NOMO-1 treated with DMSO at 0.1 percent for 48 hours (cell line): ENCODE data around the gene SLC6A18.
A peak's percentile ranks its signal among the peaks of the same experiment; 100 is the strongest.

Experiments used
- DNase-seq: peaks from one replicate; lab custom pipeline; 2025; ENCODE audit not compliant: unreplicated experiment; lab: John Stamatoyannopoulos, UW

SLC6A18 gene

DNA sequence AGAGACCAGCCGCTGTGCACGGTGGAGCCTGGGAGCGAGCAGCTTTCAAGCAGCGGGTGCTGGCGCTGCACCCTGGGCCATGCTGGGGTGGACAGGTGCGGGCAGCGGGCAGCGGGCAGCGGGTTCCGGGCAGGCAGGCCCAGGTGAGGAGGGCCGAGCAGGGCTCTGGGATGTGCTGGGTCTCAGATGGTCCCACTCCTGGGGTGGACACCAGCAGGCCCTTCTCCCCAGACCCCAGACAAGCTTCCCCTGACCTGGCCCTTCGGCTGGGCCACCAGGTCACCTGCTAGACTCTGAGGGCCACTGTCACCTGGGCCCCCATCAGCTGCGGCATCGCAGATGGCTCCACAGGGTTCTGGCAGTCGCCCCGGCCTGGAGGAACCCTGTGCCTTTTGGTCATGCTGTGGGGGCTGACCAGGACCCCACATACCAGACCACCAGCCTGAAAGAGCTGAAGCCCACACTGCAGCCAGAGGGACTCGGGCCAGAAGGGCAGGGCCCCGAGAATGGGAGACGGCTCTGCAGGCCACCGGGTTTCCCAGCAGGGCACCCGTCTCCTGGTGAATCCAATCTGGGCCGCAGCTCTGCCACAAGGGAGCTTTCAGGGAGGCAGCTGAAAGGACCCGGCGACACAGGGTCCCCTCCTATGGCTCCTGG, 21.7 kb upstream of the SLC6A18 start:
- DNase-seq: no peak

DNA sequence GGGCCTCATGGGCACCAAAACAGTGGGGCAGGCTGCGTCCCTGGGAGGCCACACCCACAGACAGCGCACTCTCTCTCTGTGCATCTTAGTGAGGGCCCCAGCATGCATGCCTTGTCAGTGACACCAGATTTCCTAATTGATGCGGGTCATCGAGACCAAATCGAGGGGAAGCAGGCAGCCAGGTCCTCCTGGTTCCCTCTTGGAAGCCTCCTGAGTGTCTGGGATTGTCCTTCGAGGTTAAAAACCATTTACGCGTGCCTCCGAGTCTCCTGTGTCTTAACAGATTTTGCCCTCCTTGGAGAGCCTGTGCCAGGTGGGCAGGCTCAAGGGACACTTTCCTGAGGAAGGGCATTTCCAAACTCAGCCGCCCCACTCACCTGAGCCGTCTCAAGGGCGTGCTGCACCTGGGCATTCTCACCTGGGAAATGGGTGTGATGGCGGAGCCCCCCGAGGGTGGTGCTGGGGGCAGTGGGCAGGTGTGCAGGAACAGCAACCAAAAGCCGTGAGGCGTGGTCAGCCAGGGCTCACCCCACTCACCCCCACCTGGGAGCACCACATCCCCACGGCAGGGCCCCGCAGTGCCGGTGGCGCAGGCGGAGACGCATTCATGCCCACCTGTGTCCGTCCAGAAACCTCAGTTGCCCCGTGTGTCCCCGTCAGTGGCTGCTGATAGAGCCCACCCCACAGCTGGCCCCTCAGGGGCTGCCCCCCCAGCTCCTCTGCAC, 21.1 kb upstream of the SLC6A18 start:
- no peak for DNase-seq

DNA sequence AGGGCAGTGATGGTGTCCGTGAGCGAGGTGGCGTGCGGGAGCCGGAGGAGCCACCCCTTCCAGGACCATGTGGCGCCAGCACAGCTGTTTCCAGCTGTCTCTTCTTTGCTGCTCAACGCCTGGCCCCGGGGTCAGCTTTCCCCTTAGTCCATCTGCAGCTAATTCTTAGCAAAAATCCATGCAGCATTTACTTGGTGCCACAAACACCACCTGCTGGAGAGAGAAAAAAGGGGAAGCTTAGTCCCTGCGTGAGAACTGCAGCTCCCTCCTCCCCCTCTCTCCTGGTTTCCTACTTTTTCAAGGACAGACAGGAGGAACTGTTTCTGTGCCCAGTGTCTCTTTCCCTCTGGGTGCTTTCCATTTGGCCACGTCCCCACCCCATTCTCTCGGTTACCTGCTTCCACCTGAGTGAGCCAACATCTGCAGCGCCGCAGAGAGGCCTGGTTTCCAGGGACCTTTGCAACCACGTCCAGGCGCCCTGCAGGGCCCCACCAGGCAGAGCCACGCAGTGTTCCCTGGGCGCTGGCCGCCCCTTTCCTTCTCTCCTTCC, 20.4 kb upstream of the SLC6A18 start:
- peak; percentile 76 for DNase-seq

DNA sequence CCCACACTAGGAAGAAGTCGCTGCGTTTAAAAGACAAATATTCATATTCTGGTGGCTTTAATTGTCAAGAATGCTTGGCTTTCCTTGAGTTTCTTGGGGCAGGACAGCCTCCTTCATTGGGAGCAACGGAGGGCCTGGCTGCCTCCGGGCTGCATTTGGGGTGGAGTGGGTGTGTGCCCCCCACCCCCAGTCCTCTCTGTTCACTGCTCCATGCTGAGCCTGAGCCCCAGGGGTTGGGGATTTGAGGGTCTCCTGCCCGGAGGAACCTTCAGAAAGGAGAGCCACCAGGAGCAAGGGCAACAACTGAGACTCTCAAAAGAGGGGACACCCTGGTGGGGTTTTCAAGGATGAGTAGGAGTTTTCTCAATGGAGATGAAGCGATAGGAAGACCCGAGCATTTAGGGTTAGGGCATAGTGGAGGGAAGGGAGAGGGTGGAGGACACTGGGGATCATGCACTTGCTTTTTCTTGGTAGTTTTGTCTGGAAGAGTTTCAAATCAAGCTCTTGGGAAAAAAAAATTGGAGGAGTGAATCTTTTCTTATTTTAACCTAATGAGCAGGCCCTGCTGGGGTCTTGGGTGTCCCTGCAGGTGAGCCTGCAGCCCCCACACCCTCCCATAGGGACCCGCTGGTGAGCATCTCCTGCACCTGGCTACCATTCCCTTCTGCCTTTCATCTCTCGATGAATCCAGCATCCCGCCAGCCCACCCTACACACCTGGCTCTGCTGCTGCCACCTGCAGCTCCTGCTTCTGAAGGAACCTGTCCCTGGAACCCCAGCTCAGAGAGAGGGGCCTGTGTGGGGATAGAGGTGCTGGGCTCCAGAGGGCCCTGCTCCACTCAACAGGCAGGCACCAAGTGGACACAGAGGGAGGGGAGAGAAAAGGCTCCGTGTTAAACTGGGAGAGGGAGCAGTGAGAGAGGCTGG, 19.7 kb upstream of the SLC6A18 start:
- DNase-seq: no peak

DNA sequence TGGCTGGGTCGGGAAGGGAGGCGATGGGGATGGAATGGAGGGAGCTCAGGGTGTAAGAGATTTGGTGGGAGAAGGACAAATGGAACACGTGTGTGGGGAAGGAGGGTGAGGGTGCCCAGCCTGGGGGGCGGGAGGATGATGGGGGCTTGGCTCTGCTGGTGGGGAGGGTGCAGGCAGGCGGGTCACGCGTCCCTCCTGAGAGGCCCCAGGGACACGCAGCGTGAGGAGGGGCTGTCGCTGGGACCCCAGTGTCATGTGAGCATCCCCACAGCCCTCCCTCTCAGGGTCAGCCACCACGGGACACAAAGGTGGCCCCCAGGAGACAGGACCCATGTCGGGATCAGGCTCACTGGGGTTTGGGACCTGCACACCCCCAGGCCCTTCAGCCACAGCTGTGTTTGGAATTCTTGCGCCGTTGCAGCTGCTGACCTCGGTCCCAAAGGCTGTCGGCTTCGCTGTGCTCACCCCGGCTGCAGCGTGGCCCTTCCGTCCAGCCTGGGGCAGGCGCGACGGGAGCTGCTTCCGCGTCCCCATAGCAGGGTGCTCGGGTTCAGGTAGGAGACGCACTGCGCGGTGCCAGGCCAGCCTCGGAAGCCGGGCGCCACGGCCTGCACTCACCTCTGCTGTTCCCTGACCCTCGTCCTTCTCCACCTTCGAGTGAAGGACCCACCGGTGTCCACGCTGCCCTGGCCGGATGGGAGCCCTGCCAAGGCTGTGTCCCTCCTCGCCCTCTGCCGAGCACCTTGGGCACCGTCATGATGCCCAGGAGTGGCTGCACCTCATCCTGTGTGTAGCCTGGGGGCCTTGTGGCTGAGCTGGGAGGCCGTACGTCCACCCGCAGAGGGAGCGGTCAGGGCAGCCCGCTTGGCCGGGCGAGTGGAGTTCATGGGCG, 18.4 kb upstream of the SLC6A18 start:
- DNase-seq: no peak

GRCh38 chr5:1207555-1207954, 17.6 kb upstream of the SLC6A18 start:
- no peak for DNase-seq

DNA sequence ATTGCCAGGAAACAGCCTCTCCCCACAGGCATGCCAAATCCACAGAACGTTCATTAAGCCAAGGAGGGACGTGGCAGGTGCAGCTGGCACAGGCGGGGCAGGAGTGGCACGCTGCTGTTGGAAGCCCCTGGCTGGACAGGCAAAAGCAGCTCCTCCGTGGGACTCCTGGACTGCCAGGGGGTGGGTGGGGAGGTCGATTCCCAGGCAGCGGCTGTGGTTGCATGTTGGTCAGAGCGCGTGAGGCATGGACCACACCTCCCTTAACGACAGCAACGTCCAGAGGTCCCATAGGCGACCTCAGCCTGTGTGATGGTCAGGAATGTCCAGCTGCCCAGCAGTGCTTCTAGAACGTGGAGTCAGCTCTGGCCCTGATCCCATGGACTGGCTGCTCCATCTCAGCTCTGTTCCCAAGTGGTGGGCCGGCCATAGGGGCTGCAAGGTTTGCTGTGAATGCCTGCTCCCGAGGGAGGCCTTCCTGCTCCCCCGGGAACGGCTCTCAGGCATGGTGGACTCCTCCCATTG, 16.9 kb upstream of the SLC6A18 start:
- DNase-seq: no peak

GRCh38 chr5:1208743-1209488, 16.3 kb upstream of the SLC6A18 start:
- no peak for DNase-seq

DNA sequence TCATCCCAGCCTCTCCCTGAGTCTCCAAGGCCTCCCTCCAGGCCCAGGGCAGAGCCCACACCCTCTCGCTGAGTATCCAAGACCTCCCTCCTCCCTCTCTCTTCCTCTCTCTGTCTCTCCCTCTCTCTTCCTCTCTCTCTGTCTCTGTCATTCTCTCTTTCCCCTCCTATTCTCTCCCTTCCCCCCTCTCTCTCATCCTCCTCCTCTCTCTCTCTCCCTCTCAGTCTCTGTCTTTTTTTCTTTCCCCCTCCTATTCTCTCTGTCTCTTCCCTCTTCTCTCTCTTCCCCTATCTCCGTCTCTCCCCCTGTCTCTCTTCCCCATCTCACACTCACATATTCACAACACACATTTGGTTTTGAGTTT, 15.7 kb upstream of the SLC6A18 start:
- no peak for DNase-seq

GRCh38 chr5:1209896-1210776, 15.0 kb upstream of the SLC6A18 start:
- DNase-seq: no peak

GRCh38 chr5:1210832-1211251, 14.3 kb upstream of the SLC6A18 start:
- DNase-seq: no peak

GRCh38 chr5:1211701-1212100, 13.5 kb upstream of the SLC6A18 start:
- DNase-seq: no peak

DNA sequence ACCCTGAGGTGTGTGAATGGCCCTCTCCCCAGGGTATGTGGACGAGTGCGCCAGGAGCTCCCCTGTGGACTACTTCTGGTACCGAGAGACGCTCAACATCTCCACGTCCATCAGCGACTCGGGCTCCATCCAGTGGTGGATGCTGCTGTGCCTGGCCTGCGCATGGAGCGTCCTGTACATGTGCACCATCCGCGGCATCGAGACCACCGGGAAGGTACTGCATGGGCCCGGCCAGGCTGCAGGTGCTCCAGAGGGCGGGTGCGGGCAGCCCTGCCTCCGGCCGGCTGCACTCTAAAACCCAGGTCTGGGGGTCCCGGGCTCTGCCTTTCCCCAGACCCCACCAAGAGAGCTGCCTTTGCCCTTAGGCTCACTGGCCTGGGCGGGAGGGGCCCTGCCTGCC, 12.9 kb upstream of the SLC6A18 start:
- no peak for DNase-seq

GRCh38 chr5:1212881-1213280, 12.3 kb upstream of the SLC6A18 start:
- DNase-seq: no peak

GRCh38 chr5:1213508-1214162, 11.5 kb upstream of the SLC6A18 start:
- DNase-seq: no peak

DNA sequence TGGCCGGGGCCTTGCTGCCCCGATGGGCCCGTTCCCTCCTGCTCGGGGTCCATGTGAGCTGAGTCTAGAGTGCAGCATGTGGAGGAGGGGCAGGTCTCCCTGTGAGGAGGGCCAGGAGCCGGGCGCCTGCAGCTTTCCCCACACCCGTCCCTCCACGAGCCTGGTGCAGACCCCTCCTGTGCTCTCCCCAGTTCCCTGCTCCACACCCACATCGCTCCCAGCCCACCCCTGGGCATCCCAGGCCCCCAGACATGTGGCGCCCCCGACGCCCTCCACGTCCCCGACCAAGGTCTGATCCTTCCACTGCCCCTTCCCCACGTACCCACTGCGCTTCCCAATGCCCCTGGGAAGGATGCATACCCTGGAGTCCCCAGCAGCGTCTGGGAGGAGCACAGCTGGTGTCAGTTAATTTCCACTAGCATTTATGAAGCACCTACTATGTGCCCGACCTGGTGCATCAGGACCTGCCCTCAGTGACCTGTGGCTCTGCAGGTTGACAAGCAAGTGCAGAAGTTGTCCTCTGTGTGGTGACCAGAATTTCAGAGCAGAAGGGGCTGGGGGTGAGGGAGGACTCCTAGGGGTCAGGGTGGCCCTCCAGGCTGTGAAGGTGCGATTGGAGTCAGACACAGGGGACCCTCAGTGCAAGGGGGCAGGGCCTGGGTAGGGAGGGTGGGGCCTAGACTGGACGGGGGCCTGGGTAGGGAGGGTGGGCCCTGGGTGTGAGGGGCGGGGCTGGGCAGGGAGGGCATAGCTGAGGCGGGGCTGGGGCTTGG, 10.8 kb upstream of the SLC6A18 start:
- DNase-seq: no peak

GRCh38 chr5:1214936-1215220, 10.3 kb upstream of the SLC6A18 start:
- no peak for DNase-seq
